ENCODE results near the gene KCNK3. TPM values are rescaled to one million over a fixed set of nuclear protein-coding genes. Genes with fewer than 3 reads are reported as not detected.

The KCNK3 gene
- total and polyA plus RNA-seq, 2 of the 13 experiments (the other 11 are each of a cell fraction or from before 2014, with no cell fraction given): not detected

DNA sequence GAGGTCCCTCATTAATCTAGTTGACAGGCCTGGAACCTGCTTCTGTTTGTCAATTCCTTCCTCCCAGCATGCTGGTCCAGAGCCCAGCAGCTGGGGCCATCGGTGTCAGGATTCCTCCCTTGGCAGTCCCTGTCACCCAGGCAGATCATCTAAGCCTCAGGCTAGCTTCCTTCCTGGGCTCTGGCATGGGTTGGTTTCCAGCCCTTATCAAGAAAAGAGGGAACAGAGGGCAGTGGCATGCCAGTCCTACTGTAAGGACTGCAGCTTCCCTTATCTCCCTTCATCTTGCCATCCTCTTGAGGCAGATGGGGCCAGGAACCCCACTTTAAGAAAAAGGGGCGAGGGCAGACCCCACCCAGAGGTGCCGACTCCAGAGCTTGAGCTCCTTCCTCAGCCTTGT lies 10.9 kb upstream of the KCNK3 start:
- Histone ChIP-seq H2AFZ (ENCODE audit: low read length) (no peak overlapping the region), H3K4me3 (replicated peaks in 1 of 3; ENCODE audit: insufficient read depth in 1 of 3, low read depth in 2 of 3, low read length in 3 of 3) (no peak overlapping the region), H3K4me1 (ENCODE audit: insufficient read depth, low read length) (no peaks in the 10 kb centered on the region), H3K27ac (ENCODE audit: extremely low read length, insufficient read depth, low read length) (no peak overlapping the region), H3K79me2 (ENCODE audit: insufficient read depth, low read length) (no peaks in the 10 kb centered on the region), H3K36me3 (replicated peaks in 1 of 2; ENCODE audit: control insufficient read depth in 1 of 2, insufficient read depth in 2 of 2, low read length in 2 of 2) (no peaks in the 10 kb centered on the region), H3K9ac (ENCODE audit: insufficient read depth, low read depth, low read length) (no peak overlapping the region), H3K27me3 (ENCODE audit: control insufficient read depth in 1 of 2, insufficient read depth in 2 of 2, low read length in 2 of 2) (peaks cover 5 to 74% of the 10 kb centered on the region in 2 experiments), H4K20me1 (ENCODE audit: insufficient read depth, low read length) (no peaks in the 10 kb centered on the region), H3K9me3 (ENCODE audit: low read length) (no peaks in the 10 kb centered on the region), H3K4me2 (ENCODE audit: low read depth, low read length) (no peak overlapping the region)
- intact Hi-C loops (cut with micrococcal nuclease; ENCODE audit: unreplicated experiment) (no loop called here), in situ Hi-C loops (cut with HindIII; ENCODE audit: extremely low pct_ligation_motif_present, low pct_unique_long_range_greater_than_20kb) (no loop called here)
- DNase-seq (ENCODE audit: low spot score) (no peak), ATAC-seq (no peak), FAIRE-seq (no peak)
- 11% methylated on average over 3 of the region's 3 CpGs for WGBS (ENCODE audit: low lambda C conversion rate)
- no TSS peak for BruUV-seq (replicated peaks)
- ChIA-PET CTCF (ENCODE audit: low intra/inter-chr PET ratio, low total read pairs) (no interaction called here), POLR2A (no interaction called here)
- TF ChIP-seq JUND (CRISPR knock-in tag; IDR thresholded peaks at IDR 0.05) (no peak), MEIS1 (CRISPR knock-in tag; IDR thresholded peaks at IDR 0.05; ENCODE audit: borderline replicate concordance) (no peak), ZBTB4 (CRISPR knock-in tag; IDR thresholded peaks at IDR 0.05; ENCODE audit: borderline replicate concordance) (no peak), ZNF292 (CRISPR knock-in tag; IDR thresholded peaks at IDR 0.05; ENCODE audit: borderline replicate concordance, low read depth) (no peak), DR1 (CRISPR knock-in tag; IDR thresholded peaks at IDR 0.05) (no peak), SIX1 (CRISPR knock-in tag; IDR thresholded peaks at IDR 0.05; ENCODE audit: borderline replicate concordance) (no peak), ZMAT3 (CRISPR knock-in tag; conservative IDR thresholded peaks at IDR 0.05) (no peak), ZSCAN12 (CRISPR knock-in tag; IDR thresholded peaks at IDR 0.05) (no peak), NCOA5 (CRISPR knock-in tag; IDR thresholded peaks at IDR 0.05) (no peak), RAD21 (CRISPR knock-in tag; IDR thresholded peaks at IDR 0.05) (no peak), ZFP1 (CRISPR knock-in tag; IDR thresholded peaks at IDR 0.05) (no peak), MED13 (CRISPR knock-in tag; IDR thresholded peaks at IDR 0.05) (no peak), ZNF616 (CRISPR knock-in tag; IDR thresholded peaks at IDR 0.05; ENCODE audit: low read depth) (no peak), HNRNPH1 (optimal IDR thresholded peaks at IDR 0.05; ENCODE audit: low read depth, low read length) (no peak), ZNF30 (CRISPR knock-in tag; IDR thresholded peaks at IDR 0.05) (no peak)
- TF ChIP-seq, protein P1, sequence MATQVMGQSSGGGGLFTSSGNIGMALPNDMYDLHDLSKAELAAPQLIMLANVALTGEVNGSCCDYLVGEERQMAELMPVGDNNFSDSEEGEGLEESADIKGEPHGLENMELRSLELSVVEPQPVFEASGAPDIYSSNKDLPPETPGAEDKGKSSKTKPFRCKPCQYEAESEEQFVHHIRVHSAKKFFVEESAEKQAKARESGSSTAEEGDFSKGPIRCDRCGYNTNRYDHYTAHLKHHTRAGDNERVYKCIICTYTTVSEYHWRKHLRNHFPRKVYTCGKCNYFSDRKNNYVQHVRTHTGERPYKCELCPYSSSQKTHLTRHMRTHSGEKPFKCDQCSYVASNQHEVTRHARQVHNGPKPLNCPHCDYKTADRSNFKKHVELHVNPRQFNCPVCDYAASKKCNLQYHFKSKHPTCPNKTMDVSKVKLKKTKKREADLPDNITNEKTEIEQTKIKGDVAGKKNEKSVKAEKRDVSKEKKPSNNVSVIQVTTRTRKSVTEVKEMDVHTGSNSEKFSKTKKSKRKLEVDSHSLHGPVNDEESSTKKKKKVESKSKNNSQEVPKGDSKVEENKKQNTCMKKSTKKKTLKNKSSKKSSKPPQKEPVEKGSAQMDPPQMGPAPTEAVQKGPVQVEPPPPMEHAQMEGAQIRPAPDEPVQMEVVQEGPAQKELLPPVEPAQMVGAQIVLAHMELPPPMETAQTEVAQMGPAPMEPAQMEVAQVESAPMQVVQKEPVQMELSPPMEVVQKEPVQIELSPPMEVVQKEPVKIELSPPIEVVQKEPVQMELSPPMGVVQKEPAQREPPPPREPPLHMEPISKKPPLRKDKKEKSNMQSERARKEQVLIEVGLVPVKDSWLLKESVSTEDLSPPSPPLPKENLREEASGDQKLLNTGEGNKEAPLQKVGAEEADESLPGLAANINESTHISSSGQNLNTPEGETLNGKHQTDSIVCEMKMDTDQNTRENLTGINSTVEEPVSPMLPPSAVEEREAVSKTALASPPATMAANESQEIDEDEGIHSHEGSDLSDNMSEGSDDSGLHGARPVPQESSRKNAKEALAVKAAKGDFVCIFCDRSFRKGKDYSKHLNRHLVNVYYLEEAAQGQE (IDR thresholded peaks at IDR 0.05; ENCODE audit: borderline replicate concordance in 1 of 2, low read depth in 1 of 2, low read length in 2 of 2): no peak

Measured in HepG2 (cell line).